Lower leg skin (tissue), 3 donors: ENCODE results near the gene SIX6.

ENCODE experiments used
- POLR2A ChIP-seq, 2 donors: fragments of 450-650 bp; IDR thresholded peaks; one replicate each; pipeline ENCODE4 v1.6.1; 2016 to 2017; ENCODE audit warnings: antibody characterized with exemption in 2 of 2, mild to moderate bottlenecking in 1 of 2, moderate library complexity in 1 of 2
- TF ChIP-seq, protein P1 (sequence below), 3 donors: fragments of 450-650 bp; IDR thresholded peaks; one replicate each; pipeline ENCODE4 v1.5.1; 2016; ENCODE audit warnings: antibody characterized with exemption in 3 of 3, mild to moderate bottlenecking in 3 of 3, moderate library complexity in 2 of 3

DNA sequence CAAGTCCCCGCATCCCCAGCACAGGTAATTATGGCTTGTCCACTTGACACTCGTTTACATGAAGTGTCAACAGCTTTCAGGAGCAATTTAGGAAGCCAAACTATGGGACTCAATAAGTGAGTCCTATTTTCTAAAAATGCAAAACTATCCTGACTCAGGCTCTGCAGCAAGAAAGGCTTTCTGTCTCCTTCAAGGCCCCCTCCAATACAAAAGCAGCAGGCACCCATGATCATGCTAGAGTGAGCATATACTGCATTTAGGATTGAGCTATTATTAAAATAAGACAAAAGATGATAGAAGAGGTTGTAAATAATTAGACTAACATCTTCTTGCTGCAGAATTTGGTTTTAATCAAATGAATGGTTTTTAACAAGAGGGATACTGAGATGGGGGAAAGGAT is 3.2 kb downstream of the SIX6 start:
- TF ChIP-seq, protein P1, sequence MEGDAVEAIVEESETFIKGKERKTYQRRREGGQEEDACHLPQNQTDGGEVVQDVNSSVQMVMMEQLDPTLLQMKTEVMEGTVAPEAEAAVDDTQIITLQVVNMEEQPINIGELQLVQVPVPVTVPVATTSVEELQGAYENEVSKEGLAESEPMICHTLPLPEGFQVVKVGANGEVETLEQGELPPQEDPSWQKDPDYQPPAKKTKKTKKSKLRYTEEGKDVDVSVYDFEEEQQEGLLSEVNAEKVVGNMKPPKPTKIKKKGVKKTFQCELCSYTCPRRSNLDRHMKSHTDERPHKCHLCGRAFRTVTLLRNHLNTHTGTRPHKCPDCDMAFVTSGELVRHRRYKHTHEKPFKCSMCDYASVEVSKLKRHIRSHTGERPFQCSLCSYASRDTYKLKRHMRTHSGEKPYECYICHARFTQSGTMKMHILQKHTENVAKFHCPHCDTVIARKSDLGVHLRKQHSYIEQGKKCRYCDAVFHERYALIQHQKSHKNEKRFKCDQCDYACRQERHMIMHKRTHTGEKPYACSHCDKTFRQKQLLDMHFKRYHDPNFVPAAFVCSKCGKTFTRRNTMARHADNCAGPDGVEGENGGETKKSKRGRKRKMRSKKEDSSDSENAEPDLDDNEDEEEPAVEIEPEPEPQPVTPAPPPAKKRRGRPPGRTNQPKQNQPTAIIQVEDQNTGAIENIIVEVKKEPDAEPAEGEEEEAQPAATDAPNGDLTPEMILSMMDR (IDR thresholded peaks at IDR 0.05) = no peak
- no peak for TF ChIP-seq POLR2A (IDR thresholded peaks at IDR 0.05)
